ENCODE data around the gene CREBBP.

Gene CREBBP

DNA sequence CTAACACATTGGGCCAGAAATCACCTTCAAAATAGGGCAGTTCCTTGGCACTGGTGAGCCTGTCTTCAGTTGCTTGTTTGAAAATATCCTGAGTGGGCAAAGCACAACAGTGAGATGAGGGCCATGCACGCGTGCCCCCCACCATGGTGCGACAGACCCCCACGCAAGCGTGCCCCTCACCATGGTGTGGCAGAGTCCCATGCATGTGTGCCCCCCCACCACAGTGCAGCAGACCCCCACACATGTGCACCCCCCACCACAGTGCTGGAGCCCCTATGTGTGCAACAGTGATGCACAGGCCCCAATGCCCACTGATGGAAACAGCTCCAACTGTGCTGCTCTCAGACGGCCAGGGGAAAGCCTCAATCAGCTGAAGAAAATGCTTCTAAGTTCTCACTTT is 144.4 kb downstream of the CREBBP start:
- no peak for DNase-seq (ENCODE audit: low spot score)

DNA sequence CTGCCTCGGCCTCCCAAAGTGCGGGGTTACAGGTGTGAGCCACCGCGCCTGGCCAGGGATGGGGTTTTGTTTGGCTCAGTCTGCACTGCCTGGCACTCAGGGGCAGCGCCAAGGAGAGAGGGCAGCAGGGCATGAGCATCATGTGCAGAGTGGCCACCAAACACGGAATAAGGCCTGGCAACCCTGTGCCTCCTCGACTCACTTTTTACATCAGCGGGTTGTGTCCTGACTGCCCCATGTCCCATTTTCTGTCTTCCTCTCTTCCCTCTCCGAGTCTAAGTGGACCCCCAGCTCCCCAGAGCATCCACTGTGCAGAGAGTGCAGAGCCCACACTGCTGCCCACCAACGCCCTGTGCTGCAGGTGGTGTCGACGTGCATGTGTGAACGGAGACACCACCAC is 145.0 kb downstream of the CREBBP start:
- DNase-seq (ENCODE audit: low spot score) = no peak

DNA sequence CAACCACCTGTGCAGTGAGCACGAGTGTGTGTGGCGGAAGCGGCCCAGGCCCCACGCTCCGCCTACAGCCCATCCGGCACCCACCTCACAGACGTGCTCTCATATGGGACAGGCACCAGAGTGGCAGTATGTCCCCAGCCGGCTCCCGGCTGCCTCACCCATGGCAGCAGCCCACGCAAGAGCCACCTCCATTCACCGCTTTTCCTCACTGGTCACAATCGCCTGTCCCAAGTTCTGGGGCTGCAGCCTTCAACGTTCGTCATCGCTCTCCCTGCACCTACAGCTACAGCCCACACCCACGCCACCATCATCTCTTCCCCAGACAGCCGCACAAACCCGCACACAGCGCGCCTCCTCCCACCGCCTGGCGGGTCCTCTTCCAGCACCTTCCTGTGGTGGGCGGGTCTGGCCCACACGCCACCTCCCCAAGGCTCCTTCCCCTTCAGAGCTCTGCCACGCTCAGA is 145.7 kb downstream of the CREBBP start:
- DNase-seq (ENCODE audit: low spot score) = no peak

DNA sequence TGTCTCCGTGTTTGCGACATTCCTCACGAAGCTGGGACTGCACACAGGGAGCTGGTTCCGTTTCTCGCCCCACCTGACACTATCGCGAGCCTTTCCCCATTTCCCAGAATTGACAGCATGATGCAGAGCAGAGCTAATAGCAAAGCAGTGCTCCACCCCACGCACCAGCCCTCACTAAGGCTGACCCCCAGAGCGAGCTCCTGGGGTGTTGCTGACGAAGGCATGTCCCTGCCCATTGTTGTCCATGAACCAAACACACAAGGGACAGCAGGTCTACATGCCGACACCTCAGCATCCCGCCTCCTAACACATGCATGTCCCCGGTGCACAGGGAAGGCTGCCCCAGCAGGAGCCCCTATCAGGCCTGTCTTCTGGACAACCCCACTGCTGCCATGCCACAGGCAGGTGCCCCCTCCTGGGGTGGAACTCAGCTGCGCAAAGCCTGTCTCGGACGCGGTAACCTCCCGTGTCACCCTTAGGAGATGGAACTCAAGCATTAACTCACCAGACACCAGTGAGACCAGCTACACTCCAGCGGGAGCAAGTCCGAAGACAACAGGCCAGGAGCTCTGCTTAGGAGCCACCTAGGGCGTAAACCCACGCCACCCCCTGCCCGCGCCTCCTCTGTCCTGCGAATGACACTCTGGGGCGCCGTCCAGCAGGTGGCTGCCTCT is 146.3 kb downstream of the CREBBP start:
- DNase-seq (ENCODE audit: low spot score) = no peak

DNA sequence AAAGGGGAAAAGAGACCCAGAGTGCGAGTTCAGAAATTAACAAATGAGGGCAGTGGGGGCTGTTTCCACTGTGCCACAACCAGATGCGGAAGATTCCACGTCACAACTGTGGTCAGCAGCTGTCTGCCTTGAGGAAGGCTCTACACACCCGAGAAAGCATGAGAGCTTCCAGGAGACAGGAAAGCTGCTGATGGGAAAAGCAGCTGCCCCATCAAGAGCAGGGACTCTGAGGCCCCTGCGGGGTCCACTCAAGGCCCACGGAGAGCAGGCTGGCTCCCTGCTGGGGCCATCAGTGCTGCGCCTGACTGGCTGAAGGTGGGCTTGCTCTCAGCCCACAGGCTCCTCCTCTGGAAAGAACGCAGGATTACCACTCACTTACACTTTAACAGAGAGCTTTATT is 148.3 kb downstream of the CREBBP start:
- no peak for DNase-seq (ENCODE audit: low spot score)

DNA sequence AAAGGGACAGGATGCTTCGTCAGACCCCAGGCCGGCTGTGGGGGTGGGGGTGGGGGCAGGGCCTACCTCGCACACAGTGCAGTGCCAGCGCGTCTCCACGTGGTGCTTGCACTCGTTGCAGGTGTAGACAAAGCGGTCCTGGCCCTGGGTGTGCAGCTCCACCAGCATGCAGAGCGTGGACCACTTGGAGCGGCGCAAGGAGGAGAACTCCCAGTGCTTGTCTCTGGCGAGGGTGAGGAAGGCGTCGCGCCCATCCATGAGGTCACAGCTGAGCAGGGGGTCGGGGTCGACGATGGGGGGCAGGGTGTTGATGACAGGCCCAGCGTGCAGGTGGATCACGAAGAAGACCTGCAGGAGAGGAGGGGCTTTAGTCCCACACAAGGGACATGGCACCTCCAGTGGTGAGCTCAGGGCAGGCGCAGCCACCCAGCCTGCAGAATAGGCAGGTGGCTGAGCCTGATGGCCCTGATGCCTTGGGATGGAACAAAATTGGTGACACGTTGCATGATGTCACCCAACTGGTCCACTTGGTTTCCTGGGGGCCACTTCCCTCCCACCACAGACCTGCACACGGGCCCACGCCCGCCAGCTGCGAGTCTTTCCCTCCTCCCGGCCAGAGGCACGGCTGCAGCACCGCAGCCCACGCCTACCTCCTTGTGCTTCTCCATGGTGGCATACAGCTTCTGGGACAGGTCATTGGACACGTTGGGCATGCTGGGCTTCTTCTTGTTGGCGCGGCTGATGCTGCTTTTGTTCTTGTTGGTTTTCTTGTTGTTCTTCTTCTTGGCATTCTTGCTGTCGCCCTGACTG is 149.2 kb downstream of the CREBBP start:
- no peak for DNase-seq (ENCODE audit: low spot score)

DNA sequence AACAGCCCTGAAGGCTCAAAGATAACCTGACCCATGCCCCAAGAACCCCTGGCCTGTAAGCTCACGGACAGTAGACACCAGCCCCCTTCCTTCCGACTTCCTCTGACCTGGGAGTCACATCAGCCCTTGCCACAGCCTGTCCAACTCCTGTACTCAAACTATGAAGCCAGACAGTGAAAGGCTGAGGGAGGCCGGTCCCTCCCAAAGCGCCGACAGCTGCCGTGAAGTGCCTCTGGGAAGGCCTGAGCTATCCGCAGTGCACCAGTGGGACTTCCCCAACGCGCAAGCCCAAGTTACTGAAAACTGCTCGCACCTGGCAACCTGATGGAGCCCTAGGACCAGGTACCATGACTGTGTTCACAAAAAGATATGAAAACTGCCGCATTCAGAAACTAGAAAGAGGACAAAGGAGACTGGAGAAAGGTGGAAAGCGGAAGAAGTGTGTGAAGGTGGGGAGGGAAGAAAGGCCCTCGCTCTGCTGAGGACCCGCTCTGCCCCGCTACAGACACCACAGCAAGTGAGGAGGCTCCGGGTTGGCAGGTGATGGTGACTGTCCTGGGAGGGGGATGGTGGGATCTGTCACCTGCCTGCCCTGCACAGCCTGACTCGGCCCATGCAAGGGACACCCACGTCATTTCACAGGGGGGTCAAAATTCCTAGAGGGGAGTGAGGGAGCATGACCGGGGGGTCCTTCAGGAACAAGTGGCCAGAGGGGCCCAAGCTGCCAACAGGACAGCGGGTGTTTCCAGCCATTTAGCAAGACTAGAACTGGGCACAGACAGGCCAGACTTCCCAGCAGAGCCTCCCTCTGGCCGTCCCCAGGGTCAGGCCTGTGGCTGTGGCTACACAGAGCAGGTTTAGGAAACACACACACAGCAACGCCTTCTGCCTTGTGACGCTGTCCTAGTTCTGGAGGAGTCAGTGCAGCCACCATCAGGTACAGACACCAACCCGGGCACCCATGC is 150.1 kb downstream of the CREBBP start:
- no peak for DNase-seq (ENCODE audit: low spot score)

DNA sequence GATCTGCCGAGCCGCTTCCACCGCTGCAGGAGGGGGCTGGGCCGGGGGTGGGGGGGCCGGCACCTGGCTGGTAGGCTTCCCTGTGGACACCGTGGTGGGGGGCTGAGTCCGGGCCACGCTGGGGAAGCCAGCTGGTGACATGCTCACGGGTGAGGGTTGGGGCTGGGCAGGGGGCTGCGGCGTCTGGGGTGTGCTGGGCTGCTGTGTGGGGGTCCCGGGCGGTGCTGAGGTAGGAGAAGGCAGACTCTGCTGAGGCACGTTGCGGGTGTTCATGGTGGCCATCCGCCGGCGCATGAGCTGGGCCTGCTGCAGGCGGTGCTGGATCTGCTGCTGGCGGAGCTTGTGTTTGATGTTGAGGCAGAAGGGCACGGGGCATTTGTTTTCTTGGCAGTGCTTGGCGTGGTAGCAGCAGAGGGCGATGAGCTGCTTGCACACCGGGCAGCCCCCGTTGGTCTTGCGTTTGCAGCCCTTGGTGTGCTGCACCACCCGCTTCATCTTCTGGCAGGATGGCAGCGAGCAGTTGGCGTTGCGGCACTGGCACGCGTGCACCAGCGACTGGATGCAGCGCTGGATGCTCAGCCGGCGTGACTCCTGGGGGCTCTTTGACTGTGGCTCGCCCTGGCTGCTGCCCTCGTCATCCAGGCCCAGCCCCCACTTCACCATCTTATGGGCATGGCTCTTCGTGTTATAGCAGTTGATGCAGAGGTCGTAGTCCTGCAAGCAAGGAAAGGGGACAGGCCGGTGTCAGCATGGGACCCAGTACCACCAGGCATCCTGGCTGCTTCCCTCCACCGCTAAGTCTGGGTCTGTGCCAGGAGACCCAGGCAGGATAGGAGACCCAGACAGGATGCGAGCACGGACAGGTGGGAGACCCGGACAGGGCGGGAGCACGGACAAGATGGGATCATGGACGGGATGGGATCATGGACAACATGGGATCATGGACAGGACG is 151.1 kb downstream of the CREBBP start:
- DNase-seq (ENCODE audit: low spot score) = no peak

DNA sequence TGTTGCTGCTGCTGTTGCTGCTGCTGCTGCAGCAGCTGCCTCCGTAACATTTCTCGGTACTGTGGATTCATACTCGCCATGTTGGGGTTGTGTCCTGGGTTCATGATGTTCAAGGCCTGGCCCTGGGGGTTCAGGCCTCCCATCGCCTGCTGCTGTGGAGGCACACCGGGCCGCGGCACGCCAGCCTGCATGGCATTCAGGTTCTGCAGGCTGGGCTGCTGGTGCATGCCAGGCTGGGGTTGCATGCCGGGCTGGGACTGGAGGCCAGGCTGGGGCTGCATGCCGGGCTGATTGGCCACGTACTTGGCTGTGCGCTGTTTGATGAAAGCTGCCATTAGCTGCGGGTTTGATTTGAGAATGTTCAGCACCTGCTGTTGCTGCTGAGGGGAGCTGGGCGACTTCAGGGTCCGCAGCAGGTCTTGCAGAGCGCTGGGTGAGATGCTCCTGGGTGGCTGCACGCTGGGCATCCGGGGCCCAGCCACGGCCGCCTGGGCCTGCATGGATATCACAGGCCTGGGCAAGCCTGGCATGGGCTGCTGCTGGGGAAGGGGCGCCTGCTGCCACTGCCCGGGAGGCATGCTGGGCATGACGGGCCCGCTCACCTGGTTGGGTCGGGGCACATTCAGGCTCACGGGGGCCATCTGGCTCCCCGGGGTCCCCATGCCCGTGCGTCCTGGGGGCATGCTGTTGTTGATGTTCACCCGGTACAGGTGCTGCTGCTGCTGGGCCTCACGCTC is 151.9 kb downstream of the CREBBP start:
- DNase-seq (ENCODE audit: low spot score) = no peak

DNA sequence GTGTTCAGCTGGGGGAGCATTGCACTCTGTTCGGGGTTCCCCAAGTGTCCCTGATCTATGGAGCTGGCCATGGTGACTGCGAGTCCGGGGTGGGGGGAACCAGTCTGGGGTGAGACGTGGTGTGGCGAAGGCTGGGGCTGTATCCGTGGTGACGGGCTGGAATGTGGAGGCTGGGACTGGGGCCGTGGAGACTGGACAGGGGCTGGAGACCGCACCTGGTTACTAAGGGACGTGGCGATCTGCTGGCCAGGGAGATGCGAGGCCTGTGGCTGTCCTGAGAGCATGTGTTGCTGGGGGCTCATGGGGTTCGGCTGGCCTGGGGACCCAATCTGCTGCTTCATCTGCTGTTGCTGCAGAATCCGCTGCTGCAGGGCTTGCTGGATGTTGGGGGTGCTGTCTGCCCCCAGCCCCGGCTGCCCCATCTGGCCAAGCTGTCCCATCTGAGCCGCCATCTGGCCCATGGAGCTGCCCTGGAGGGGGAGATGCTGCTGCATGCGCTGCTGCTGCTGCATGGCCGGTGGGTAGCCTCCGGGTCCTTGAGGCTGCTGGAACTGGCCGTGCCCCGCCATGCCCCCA is 152.6 kb downstream of the CREBBP start:
- no peak for DNase-seq (ENCODE audit: low spot score)

DNA sequence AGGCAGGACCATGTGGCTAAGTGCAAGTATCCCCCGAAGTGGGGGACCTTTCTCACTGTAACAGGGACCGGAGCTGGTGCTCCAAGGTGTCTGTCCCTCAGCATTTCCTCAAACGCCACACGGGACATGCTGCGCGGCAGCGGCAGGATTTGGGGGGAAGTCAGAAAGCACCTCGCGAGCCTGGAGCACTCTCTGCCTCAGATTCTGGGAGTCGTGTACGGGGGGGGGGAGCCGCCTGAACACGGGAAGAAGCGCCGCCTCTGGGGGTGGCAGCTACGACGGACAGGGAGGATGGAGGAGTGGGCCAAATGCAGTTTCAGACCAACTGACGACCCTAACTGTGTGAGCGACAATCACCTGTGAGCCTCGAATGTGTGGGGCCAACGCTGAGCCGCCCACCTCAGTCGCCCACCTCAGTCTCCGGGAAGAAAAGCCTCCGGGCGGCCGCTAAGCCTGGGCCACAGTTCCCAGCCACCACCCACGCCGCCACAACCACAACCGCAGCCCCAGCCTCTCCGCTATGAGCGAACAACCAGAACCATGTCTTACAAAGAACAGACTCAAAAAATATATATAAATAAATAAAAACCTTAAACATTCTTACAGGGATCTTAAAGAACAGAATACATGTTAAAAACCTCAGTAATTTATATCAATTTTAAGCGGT is 154.4 kb downstream of the CREBBP start:
- DNase-seq (ENCODE audit: low spot score) = no peak

DNA sequence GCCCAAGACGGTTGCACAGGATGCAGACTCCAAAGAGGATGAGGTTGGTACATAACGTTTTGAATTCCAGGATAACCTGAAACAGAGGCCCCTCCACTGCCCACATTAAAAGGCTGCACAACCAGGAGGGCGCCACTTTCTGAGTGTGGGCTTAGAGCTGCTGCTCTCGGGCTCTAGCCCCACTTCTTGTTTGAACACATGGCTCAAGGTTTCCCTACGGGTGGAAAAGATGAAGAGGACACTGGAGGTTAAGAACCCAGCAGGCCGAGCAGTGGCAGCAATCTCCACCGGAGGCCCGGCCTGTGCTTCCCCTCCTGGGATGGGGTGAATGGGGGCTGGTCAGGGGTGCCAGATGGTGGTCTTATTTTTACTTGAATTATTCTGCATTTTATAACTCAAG is 155.2 kb downstream of the CREBBP start:
- DNase-seq (ENCODE audit: low spot score) = no peak

DNA sequence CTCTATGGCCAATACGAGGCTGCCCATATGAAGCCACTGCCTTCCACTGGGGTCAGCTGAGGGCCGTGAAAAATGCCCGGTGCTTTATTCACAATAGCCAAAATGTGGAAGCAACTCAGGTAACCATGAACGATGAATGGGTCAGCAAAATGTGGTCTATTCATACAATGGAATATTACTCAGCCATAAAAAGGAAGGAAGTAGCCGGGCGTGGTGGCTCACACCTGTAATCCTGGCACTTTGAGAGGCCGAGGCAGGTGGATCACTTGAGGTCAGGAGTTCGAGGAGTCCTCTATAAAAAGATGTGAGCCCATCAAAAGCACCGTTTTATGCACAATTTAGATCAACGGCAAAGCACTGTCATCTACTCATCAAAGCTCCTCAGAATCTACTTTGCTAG is 158.0 kb downstream of the CREBBP start:
- no peak for DNase-seq (ENCODE audit: low spot score)

DNA sequence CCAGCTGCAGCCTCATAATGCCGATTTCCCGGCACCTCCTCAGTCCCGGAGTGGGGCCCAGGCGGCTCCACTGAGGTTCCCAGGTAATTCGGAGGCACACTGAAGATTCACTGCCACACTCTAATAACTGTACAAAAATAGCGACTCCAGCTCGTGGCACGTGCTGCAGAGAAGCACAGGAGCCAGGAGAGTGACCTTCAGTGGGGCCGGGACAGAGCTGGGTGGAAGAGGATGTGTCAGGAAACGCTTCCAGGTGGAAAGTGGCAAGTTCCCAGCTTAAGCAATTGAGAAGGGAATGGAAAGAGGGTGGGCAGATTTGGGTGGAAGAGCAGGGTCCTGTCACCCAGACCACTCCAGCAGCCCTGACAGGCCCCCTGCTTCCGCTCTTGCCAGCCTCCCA is 160.1 kb downstream of the CREBBP start:
- no peak for DNase-seq (ENCODE audit: low spot score)

DNA sequence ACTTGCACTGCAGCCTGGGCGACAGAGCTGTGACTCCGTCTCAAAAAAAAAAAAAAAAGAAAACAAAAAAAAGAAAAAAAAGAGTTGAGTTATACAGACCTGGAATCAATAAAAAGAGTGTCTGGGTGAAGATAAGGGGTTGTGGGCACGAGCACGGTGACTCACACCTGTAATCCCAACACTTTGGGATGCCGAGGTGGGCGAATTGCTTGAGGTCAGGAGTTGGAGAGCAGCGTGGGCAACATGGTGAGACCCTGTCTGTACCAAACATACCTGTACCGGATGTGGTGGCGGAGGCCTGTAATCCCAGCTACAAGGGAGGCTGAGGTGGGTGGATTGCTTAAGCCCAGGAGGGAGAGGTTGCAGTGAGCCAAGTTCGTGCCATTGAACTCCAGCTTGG is 161.9 kb downstream of the CREBBP start:
- no peak for DNase-seq (ENCODE audit: low spot score)

DNA sequence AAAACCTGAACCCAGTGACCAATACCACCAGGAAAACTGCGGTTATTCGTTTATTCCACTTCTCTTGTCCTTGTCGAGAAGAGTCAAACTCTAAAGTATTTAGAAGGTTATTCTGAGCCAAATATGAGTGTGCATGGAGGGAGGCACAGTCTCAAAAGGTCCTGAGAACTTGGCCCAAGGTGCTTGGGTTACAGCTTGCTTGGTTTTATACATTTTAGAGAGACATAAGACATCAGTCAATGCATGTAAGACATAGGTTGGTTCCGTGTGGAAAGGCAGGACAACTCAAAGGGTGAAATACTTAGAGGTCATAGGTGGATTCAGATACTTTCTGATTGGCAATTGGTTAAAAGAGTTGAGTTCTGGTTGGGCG is 162.5 kb downstream of the CREBBP start:
- no peak for DNase-seq (ENCODE audit: low spot score)

DNA sequence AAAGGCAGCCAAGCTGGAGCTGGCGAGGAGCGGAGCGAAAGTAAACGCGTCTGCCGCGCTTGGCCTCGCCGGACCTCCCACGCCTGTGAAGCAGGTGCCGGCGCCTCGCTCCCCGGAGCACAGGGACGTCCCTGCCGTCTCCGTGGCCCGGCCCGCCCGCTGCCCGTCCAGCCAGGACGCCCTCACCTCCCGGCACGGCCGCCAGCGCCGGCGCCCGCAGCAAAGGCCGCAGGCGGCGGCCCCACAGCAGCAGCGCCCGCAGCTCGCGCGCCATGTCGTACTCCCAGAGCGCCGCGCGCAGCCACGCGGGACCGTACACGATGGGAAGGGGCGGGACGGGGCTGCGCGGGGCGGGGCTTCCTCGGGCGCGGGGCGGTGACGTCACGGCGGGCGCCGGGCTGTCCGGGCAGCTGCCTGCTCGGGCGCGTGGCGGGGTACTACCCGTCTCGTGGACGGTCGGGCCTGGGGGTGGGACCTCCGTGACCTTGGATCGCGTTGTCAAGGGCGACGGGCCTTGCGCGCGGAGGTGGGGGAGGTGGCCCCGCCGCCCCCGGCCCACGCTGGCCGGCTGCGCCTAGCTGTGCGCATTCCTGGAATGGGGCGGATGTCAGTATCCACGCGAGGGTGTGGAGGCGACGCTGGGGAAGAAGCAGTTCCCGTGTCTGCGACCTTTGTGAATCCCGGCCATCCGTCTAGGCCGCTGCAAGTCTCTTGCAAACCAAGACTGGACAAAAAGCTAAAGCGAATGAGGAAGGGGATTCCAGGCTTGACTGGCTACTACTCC is 163.1 kb downstream of the CREBBP start, which contains the start of gene TRAP1:
Gene TRAP1, minus strand, starts transcription at position 290 of the 784 bp plus-strand sequence. Its CDS starts 16 bp downstream, at position 274.
- DNase-seq (ENCODE audit: low spot score) = peak; percentile 98

DNA sequence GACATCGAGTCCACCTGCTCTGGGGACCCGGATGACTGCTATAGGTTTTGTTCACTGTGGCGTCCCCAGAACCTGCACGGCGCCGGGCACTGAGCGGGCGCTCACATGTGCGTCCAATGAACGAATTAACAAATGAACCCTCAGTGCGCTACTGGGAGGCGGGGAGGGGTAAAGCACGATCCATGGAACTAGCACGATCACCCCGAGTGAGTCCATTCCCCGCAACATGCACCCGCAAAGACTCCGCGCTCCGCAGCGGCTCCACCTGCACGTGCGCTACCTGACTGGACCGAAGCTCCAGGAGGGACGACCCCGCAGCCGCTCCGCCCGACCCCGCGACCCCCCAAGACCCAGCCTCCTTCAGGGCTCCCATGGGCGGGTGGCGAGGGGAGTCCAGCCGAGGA is 163.7 kb downstream of the CREBBP start:
- no peak for DNase-seq (ENCODE audit: low spot score)

DNA sequence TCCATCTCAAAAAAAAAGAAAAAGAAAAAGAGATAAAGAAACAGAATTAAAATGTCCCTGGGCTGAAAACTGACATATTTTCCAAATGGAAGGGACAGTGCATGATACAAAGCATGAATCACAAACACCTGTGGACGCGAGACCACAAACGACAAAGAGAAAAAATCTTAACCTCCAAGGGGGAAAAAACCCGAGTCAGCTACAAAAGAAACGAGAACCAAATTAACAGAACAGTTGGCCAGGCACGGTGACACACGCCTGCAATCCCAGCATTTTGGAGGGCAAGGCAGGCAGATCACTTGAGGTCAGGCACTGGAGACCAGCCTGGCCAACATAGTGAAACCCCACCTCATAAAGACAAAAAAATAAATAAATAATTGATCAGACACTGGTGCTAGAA is 165.1 kb downstream of the CREBBP start:
- no peak for DNase-seq (ENCODE audit: low spot score)
